AG04450 (cell line): Measurements from ENCODE around the gene UBA1. TPM values are rescaled to one million over a fixed set of nuclear protein-coding genes. Genes with fewer than 3 reads are reported as not detected.

Experiments used
- CTCF ChIA-PET: fragments of 300-600, 350-600 bp; formaldehyde crosslinking; extraction: SDS; loops from one replicate; lab custom pipeline; 2022; ENCODE audit warnings: antibody characterized with exemption, inconsistent platforms; lab: Charles Lee
- POLR2A ChIA-PET: fragments of 350-600 bp; formaldehyde crosslinking; extraction: SDS; loops from one replicate; lab custom pipeline; 2021; ENCODE audit warnings: antibody characterized with exemption, inconsistent platforms; lab: Yijun Ruan, JAX
- DNase-seq: peaks from one replicate; pipeline ENCODE4 v3.0.0-alpha.2; 2011; ENCODE audit warnings: low read depth, low spot score
- H3K27ac ChIP-seq: one replicate; pipeline ENCODE4 v1.5.1; 2012; ENCODE audit warnings: low read depth, low read length, control low read depth
- H3K27me3 ChIP-seq: one replicate; pipeline ENCODE4 v1.6.0; 2012; ENCODE audit warnings: low read length; ENCODE audit not compliant: control insufficient read depth, insufficient read depth
- H3K4me3 ChIP-seq: 2 replicates; pipeline ENCODE4 v1.5.1; 2011; ENCODE audit warnings: mild to moderate bottlenecking, low read depth, low read length, control low read depth
- H3K9me3 ChIP-seq: 2 replicates; pipeline ENCODE4 v1.5.1; 2012; ENCODE audit warnings: low read length; ENCODE audit not compliant: control insufficient read depth, insufficient read depth
- polyA plus RNA-seq: library from polyadenylated mRNA; depleted of rRNA; stranded (reverse); fragments of >200 nt; gene quantifications from 2 replicates; pipeline ENCODE4 v1.2.3, GENCODE V29; 2011
- TF ChIP-seq, protein P1 (sequence below): IDR thresholded peaks from 2 replicates; pipeline ENCODE4 v1.5.1; 2011; ENCODE audit warnings: low read depth, low read length, control low read depth, inconsistent platforms

Gene UBA1
- polyA plus RNA-seq, 1 experiment, result 196 TPM

DNA sequence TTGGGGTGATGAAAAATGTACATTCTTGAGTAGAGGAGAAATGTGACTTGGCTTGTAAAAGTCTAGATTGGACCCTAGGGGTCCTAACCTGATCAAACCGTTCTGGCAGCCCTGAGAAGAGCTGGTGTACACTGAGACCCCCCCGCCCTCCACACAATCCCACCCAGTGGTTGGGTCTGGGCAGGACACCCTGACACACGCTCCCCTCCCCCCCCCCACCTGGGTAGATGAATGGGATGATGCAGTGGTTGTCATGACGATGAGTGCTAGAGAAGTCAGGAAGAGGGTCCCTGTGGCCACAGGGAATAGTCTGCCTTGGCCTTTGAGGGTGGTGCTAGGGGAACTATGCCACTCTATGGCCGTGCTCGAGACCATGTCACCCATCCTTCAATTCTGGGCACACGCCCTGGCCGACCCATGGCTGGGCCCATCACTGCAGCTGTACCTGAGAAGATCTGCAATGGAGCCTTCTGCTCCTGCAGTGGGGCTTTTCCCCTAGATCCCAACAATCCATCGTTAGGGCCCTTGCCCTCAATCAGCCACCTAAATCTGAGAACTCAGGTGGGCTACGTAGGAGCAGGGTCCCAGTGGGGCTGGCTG is 29.2 kb downstream of the UBA1 start:
- POLR2A ChIA-PET, result no interaction called here
- CTCF ChIA-PET, result no interaction called here

DNA sequence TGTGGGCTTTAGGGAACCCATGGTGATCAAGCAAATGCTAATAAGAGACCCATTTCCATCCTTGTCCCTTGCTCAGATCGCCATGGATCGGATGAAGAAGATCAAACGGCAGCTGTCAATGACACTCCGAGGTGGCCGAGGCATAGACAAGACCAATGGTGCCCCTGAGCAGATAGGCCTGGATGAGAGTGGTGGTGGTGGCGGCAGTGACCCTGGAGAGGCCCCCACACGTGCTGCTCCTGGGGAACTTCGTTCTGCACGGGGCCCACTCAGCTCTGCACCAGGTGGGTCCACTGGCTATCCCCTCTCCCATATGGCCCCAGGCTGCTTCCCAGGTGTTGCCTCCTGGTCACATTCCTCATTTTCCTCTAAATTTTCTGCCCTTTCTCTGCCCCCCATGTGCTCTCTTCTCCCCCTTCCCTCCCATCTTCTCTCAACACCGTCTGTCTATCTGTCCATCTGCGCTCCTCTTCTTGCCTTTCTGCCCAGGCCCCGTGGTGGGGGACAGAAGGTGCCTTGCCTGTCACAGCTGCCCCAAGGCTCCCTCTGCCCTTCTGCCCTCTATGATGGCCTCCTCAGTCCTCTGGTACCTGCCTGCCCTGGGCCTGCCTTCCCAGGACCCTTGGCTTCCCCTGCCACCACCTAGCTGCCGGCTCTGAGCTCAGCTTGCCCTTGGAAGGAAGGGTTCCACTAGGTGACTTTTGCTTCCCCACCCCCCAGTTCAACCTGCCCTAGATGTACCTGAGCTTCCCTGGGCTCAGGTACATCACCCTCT is 30.0 kb downstream of the UBA1 start:
- Histone ChIP-seq H3K27me3 (no peaks in the 10 kb centered on the region), H3K27ac (no peak overlapping the region), H3K4me3 (no peak overlapping the region), H3K9me3 (no peaks in the 10 kb centered on the region)
- CTCF ChIA-PET, result no interaction called here
- TF ChIP-seq, protein P1, sequence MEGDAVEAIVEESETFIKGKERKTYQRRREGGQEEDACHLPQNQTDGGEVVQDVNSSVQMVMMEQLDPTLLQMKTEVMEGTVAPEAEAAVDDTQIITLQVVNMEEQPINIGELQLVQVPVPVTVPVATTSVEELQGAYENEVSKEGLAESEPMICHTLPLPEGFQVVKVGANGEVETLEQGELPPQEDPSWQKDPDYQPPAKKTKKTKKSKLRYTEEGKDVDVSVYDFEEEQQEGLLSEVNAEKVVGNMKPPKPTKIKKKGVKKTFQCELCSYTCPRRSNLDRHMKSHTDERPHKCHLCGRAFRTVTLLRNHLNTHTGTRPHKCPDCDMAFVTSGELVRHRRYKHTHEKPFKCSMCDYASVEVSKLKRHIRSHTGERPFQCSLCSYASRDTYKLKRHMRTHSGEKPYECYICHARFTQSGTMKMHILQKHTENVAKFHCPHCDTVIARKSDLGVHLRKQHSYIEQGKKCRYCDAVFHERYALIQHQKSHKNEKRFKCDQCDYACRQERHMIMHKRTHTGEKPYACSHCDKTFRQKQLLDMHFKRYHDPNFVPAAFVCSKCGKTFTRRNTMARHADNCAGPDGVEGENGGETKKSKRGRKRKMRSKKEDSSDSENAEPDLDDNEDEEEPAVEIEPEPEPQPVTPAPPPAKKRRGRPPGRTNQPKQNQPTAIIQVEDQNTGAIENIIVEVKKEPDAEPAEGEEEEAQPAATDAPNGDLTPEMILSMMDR, result no peak
- POLR2A ChIA-PET, result no interaction called here
- DNase-seq, result no peak

More for the DNA sequence above, 29.2 kb downstream of the UBA1 start:
- Histone ChIP-seq H3K9me3 (no peaks in the 10 kb centered on the region), H3K27me3 (no peaks in the 10 kb centered on the region), H3K4me3 (no peak overlapping the region), H3K27ac (no peak overlapping the region)
- DNase-seq, result no peak
- TF ChIP-seq, protein P1, result no peak

DNA sequence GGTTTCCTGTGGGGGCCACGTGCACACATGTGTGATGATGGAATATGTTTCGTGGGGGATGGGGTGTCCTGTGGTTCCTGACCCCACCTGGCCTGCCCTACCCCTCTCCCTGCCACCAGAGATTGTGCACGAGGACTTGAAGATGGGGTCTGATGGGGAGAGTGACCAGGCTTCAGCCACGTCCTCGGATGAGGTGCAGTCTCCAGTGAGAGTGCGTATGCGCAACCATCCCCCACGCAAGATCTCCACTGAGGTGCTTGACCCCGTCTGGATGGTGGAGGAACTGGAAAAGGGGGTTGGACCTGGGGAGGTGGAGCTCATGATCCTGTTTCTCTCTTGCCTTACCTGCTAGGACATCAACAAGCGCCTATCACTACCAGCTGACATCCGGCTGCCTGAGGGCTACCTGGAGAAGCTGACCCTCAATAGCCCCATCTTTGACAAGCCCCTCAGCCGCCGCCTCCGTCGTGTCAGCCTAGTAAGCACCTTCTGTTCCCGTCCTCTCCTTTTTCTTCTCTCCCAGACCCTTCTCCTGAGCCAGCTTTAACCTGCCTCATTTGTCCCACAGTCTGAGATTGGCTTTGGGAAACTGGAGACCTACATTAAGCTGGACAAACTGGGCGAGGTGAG is 30.8 kb downstream of the UBA1 start:
- no peak for DNase-seq
- Histone ChIP-seq H3K9me3 (no peaks in the 10 kb centered on the region), H3K27ac (no peak overlapping the region), H3K27me3 (no peaks in the 10 kb centered on the region), H3K4me3 (no peak overlapping the region)
- ChIA-PET POLR2A (no interaction called here), CTCF (no interaction called here)
- TF ChIP-seq, protein P1, result no peak

DNA sequence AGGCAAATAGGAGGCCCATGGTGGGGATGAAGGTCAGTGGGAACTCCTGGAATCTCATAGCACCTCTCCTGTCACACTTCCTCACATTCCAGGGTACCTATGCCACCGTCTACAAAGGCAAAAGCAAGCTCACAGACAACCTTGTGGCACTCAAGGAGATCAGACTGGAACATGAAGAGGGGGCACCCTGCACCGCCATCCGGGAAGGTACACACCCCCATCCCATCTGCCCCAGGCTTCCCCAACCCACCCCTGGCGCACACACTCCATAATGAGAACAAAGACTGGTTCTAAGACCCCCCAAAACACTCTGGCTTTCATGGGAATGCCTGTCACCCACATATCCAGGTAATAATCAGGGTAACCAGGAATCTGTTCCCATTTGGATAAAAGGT is 31.3 kb downstream of the UBA1 start:
- ChIA-PET CTCF (no interaction called here), POLR2A (no interaction called here)
- no peak for DNase-seq
- Histone ChIP-seq H3K27me3 (no peaks in the 10 kb centered on the region), H3K27ac (no peak overlapping the region), H3K9me3 (no peaks in the 10 kb centered on the region), H3K4me3 (no peak overlapping the region)
- TF ChIP-seq, protein P1, result no peak

DNA sequence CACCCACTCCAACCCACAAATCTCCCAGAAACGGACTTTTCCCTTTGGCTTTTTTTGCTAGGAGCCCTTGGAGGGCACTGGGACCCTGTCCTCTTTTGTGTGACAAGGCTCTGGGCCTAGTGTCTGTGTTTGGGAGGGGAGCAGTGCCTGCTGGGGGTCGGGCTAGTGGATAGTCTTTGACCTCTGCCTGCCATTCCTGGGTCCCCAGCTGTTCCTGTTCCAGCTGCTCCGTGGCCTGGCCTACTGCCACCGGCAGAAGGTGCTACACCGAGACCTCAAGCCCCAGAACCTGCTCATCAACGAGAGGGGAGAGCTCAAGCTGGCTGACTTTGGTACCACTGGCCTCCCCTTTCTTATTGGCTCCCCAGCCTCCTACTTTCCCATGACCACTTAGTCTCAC is 32.4 kb downstream of the UBA1 start:
- ChIA-PET POLR2A (no interaction called here), CTCF (no interaction called here)
- TF ChIP-seq, protein P1, result no peak
- Histone ChIP-seq H3K4me3 (no peak overlapping the region), H3K9me3 (no peaks in the 10 kb centered on the region), H3K27me3 (no peaks in the 10 kb centered on the region), H3K27ac (no peak overlapping the region)
- DNase-seq, result no peak
